ENCODE results near the gene IL17C. TPM values are rescaled to one million over a fixed set of nuclear protein-coding genes. Genes with fewer than 3 reads are reported as not detected.
"Not testable (repeated sequence)": the region's sequence is repeated elsewhere in the genome, so short reads cannot be mapped to it uniquely, and the experiment has no call there.

IL17C gene
- polyA plus RNA-seq, 5 donors = 0.10 TPM; not detected in 4

GRCh38 chr16:88658714-88659113 lies 20.3 kb downstream of the IL17C start:
- no peak for DNase-seq

- DNase-seq = no peak
These were observed 20.8 kb downstream of the IL17C start for GRCh38 chr16:88659160-88659559.

GRCh38 chr16:88661468-88661867 lies 23.1 kb downstream of the IL17C start:
- DNase-seq = no peak

GRCh38 chr16:88662222-88662842 lies 24.0 kb downstream of the IL17C start:
- no peak for DNase-seq

GRCh38 chr16:88662843-88663606 lies 24.7 kb downstream of the IL17C start, which contains the start of gene MVD:
TSS of gene MVD (minus strand) at chr16:88663091. CDS start at chr16:88663080, 11 bp downstream.
- peak; percentile 98 for DNase-seq

GRCh38 chr16:88665148-88665547 lies 26.8 kb downstream of the IL17C start:
- no peak for DNase-seq

GRCh38 chr16:88665570-88665969 lies 27.2 kb downstream of the IL17C start:
- no peak for DNase-seq

- no peak for DNase-seq
These were observed 29.1 kb downstream of the IL17C start for GRCh38 chr16:88667461-88667860.

GRCh38 chr16:88669493-88669892 lies 31.1 kb downstream of the IL17C start:
- DNase-seq = not testable (repeated sequence)

- no peak for DNase-seq
These were observed 31.6 kb downstream of the IL17C start for GRCh38 chr16:88669980-88670379.

- DNase-seq = no peak
These were observed 33.4 kb downstream of the IL17C start for GRCh38 chr16:88671806-88672205.

- no peak for DNase-seq
These were observed 34.4 kb downstream of the IL17C start for GRCh38 chr16:88672776-88673175.

GRCh38 chr16:88673716-88674379 lies 35.5 kb downstream of the IL17C start:
- DNase-seq = no peak

- no peak for DNase-seq
These were observed 38.3 kb downstream of the IL17C start for GRCh38 chr16:88676502-88677242.

GRCh38 chr16:88677721-88678120 lies 39.3 kb downstream of the IL17C start:
- no peak for DNase-seq

- DNase-seq = no peak
These were observed 40.0 kb downstream of the IL17C start for GRCh38 chr16:88678224-88678979.

- no peak for DNase-seq
These were observed 42.2 kb downstream of the IL17C start for GRCh38 chr16:88680554-88681083.

- DNase-seq = no peak
These were observed 42.8 kb downstream of the IL17C start for GRCh38 chr16:88681084-88681680.

- DNase-seq = no peak
These were observed 43.5 kb downstream of the IL17C start for GRCh38 chr16:88681709-88682451.

All from right lung (tissue), 5 donors.